Measurements from ENCODE around the gene GLUL. TPM values are rescaled to one million over a fixed set of nuclear protein-coding genes. Genes with fewer than 3 reads are reported as not detected.
"Not testable (repeated sequence)": the region's sequence is repeated elsewhere in the genome, so short reads cannot be mapped to it uniquely, and the experiment has no call there.

Gene GLUL
- total and polyA plus RNA-seq, 2 donors (not counting 1 experiment from before 2014, with no cell fraction given), result 38.9 to 44.2 TPM

- H3K27ac Mint-ChIP-seq, result no peak overlapping the region
- peaks cover 3% of the 10 kb centered on the region for H3K27me3 Mint-ChIP-seq
- Histone ChIP-seq H3K9me3 (ENCODE audit: control extremely low read depth in 1 of 3, control insufficient read depth in 2 of 3, insufficient read depth in 1 of 3, low read length in 2 of 3) (peaks cover 0 to 6% (median 0%) of the 10 kb centered on the region in 3 donors), H3K4me2 (replicated peaks; ENCODE audit: low read depth, low read length, poor library complexity, severe bottlenecking) (no peak overlapping the region), H3K36me3 (replicated peaks in 1 of 2; ENCODE audit: control extremely low read depth in 1 of 2, control insufficient read depth in 1 of 2, extremely low read depth in 1 of 2, insufficient read depth in 2 of 2, low read length in 1 of 2) (no peaks in the 10 kb centered on the region), H4K20me1 (ENCODE audit: control insufficient read depth, insufficient read depth, low read length, poor library complexity, severe bottlenecking) (no peaks in the 10 kb centered on the region), H3K27me3 (replicated peaks in 1 of 4; ENCODE audit: control extremely low read depth in 1 of 4, control insufficient read depth in 3 of 4, insufficient read depth in 4 of 4, low read length in 3 of 4) (no peaks in the 10 kb centered on the region), H3K4me3 (ENCODE audit: control extremely low read depth in 1 of 5, extremely low read depth in 1 of 5, insufficient read depth in 1 of 5, low read depth in 2 of 5, low read length in 4 of 5) (no peak overlapping the region), H3K79me2 (ENCODE audit: control insufficient read depth, insufficient read depth, low read length) (no peaks in the 10 kb centered on the region), H3K9ac (ENCODE audit: low read length) (no peak overlapping the region), H3K4me1 (ENCODE audit: control insufficient read depth in 2 of 2, insufficient read depth in 2 of 2, low read length in 2 of 2) (peaks cover 7 to 18% of the 10 kb centered on the region in 2 donors), H2AFZ (ENCODE audit: insufficient read depth, low read depth, low read length, poor library complexity, severe bottlenecking) (no peak overlapping the region), H3K27ac (ENCODE audit: low read length in 2 of 2) (no peak overlapping the region)
- DNase-seq (no peak), ATAC-seq (ENCODE audit: low read depth) (no peak)
- H3K9me3 Mint-ChIP-seq (ENCODE audit: insufficient read depth), result peaks cover 2% of the 10 kb centered on the region
- H3K4me1 Mint-ChIP-seq, result peaks cover 18% of the 10 kb centered on the region
- no peak for TF ChIP-seq EZH2 (IDR thresholded peaks at IDR 0.05; ENCODE audit: borderline replicate concordance, insufficient read depth, low read depth, low read length, poor library complexity, severe bottlenecking)
- no peak for TF ChIP-seq CTCF (IDR thresholded peaks at IDR 0.05)
- no peak overlapping the region for H3K4me3 Mint-ChIP-seq
- ChIA-PET CTCF (interaction anchor here (1.7 kb wide), 1 partner anchor 191 kb away, joined by 4 read pairs; no protein-coding TSS in a partner anchor), POLR2A (no interaction called here)
- intact Hi-C loops (cut with micrococcal nuclease), result no loop called here
- WGBS (ENCODE audit: insufficient coverage), result 63% methylated on average over 9 of the region's 16 CpGs
These were observed 55.6 kb downstream of the GLUL start for GRCh38 chr1:182335771-182336566.

- H3K27ac ChIP-seq (ENCODE audit: low read length in 2 of 2); H3K79me2 ChIP-seq (ENCODE audit: control insufficient read depth, insufficient read depth, low read length); ATAC-seq (ENCODE audit: low read depth); H3K27me3 Mint-ChIP-seq; H3K4me2 ChIP-seq (replicated peaks; ENCODE audit: low read depth, low read length, poor library complexity, severe bottlenecking); H3K9me3 Mint-ChIP-seq (ENCODE audit: insufficient read depth); CTCF ChIA-PET; H3K27me3 ChIP-seq (replicated peaks in 1 of 4; ENCODE audit: control extremely low read depth in 1 of 4, control insufficient read depth in 3 of 4, insufficient read depth in 4 of 4, low read length in 3 of 4); POLR2A ChIA-PET; H4K20me1 ChIP-seq (ENCODE audit: control insufficient read depth, insufficient read depth, low read length, poor library complexity, severe bottlenecking); H3K4me3 Mint-ChIP-seq; H3K9ac ChIP-seq (ENCODE audit: low read length); H3K4me3 ChIP-seq (ENCODE audit: control extremely low read depth in 1 of 5, extremely low read depth in 1 of 5, insufficient read depth in 1 of 5, low read depth in 2 of 5, low read length in 4 of 5); H2AFZ ChIP-seq (ENCODE audit: insufficient read depth, low read depth, low read length, poor library complexity, severe bottlenecking); DNase-seq; H3K36me3 ChIP-seq (replicated peaks in 1 of 2; ENCODE audit: control extremely low read depth in 1 of 2, control insufficient read depth in 1 of 2, extremely low read depth in 1 of 2, insufficient read depth in 2 of 2, low read length in 1 of 2); H3K27ac Mint-ChIP-seq: not testable (repeated sequence)
- peaks cover 16% of the 10 kb centered on the region for H3K4me1 Mint-ChIP-seq
- H3K4me1 ChIP-seq (ENCODE audit: control insufficient read depth in 2 of 2, insufficient read depth in 2 of 2, low read length in 2 of 2), result peaks cover 7 to 16% of the 10 kb centered on the region in 2 donors
- intact Hi-C loops (cut with micrococcal nuclease), result loop anchor here (5.0 kb wide), 1 partner anchor 59 kb away; the partner anchor contains the start of gene GLUL
- WGBS (ENCODE audit: insufficient coverage), result no CpG with 5 or more reads among the region's 5 CpGs
- peaks cover 0 to 12% (median 0%) of the 10 kb centered on the region in 3 donors for H3K9me3 ChIP-seq (ENCODE audit: control extremely low read depth in 1 of 3, control insufficient read depth in 2 of 3, insufficient read depth in 1 of 3, low read length in 2 of 3)
These were observed 58.5 kb downstream of the GLUL start for GRCh38 chr1:182333071-182333571.

All from B cell (primary cell).